Motor neuron (in vitro differentiated cells): ENCODE data around the gene KCNK10. TPM values are rescaled to one million over a fixed set of nuclear protein-coding genes. Genes with fewer than 3 reads are reported as not detected.

Experiments used
- ATAC-seq, 8 experiments: fragments of 200-7000 bp; cut with Tn5 transposase; replicated peaks in 6 of 8; 2 replicates each; pipeline ENCODE4 v1.8.0; 2021; ENCODE audit warnings: mild to moderate bottlenecking in 8 of 8, moderate library complexity in 8 of 8
- H3K27ac ChIP-seq, 2 donors: fragments of 250-450 bp; sonication (Bioruptor Pico); 2 replicates each; pipeline ENCODE4 v1.9.0; 2021; ENCODE audit warnings: antibody characterized with exemption in 2 of 2, mild to moderate bottlenecking in 2 of 2, moderate library complexity in 1 of 2
- H3K4me1 ChIP-seq, 2 donors: fragments of 250-450 bp; sonication (Bioruptor Pico); replicated peaks in 1 of 2; 2 replicates each; pipeline ENCODE4 v1.6.1; 2021; ENCODE audit warnings: antibody characterized with exemption in 2 of 2, mild to moderate bottlenecking in 2 of 2, moderate library complexity in 1 of 2
- H3K4me3 ChIP-seq, 5 donors: fragments of 250-450 bp; sonication (Bioruptor Pico); 2 replicates each; pipeline ENCODE4 v1.9.0; 2021; ENCODE audit warnings: antibody characterized with exemption in 5 of 5, mild to moderate bottlenecking in 5 of 5, moderate library complexity in 4 of 5
- WGBS, 10 experiments: fragments of 450-650 bp; shearing (Covaris generic); methylation state at CpG; one replicate each; pipeline ENCODE4 v1.0.0; 2022; 5-methylcytosine and 5-hydroxymethylcytosine counted together
- in situ Hi-C, 9 experiments: fragments of 400-800 bp; cut with MboI; loops; one replicate each; pipeline ENCODE4 v1.15.0; 2021; ENCODE audit warnings: low sequenced_read_pairs in 9 of 9, low pct_unique_long_range_greater_than_20kb in 2 of 9; ENCODE audit not compliant: unreplicated experiment in 9 of 9
- total RNA-seq, 8 experiments: library from RNA; unstranded; fragments of 300-600 nt; gene quantifications; 2 replicates each; pipeline versions ENCODE4 v1.2.3 to v1.2.4, GENCODE V29; 2022

The KCNK10 gene
- total RNA-seq, 8 experiments from 2014 or later, result 0.13 to 7.1 (median 5.1) TPM

DNA sequence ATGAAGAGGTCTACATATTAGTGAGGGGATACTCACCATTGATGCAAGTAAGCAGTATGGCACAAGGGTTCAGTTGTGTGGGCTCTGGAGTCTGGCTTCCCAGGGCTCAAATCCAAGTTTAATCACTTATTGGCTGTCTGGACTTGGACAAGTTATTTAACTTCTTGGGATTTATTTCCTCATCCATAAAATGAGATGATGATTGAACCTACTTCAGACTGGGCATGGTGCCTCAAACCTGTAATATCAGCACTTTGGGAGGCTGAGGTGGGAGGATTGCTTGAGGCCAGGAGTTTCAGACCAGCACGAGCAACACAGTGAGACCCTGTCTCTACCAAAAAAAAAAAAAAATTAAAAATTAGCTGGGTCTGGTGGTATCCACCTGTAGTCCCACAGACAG, 67.9 kb downstream of the KCNK10 start:
- ATAC-seq, result no peak
- H3K4me3 ChIP-seq, result no peak overlapping the region
- H3K4me1 ChIP-seq, result peaks cover 6 to 10% of the 10 kb centered on the region in 2 donors
- WGBS, 10 experiments, result 0 to 100% (median 17%) methylated on average over 1 of the region's 1 CpG; no CpG with 5 or more reads in 5 of the 10 experiments
- in situ Hi-C loops, result no loop called here
- H3K27ac ChIP-seq, result no peak overlapping the region

DNA sequence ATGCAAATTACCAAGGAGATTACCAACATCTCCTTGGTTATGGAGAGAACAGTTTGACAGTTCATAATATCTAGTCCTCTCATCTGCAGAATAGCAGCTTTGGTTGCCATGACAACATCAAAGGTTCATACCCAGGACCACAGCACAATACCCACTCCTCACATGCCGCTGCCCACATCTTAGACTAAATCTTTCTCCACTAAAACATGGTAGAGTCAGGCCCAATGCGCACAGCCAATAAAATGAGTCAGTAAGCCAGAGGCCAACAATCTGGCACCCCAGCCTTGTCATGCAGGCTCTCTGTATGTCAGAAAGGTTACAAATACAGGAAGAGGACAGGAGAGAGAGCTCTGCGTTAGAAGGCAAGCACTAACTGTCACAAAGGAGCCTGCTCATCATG, 70.6 kb downstream of the KCNK10 start:
- in situ Hi-C loops, result no loop called here
- 0 to 86% (median 57%) methylated on average over 1 to 2 of the region's 3 CpGs; no CpG with 5 or more reads in 5 of the 10 experiments for WGBS, 10 experiments
- Histone ChIP-seq H3K4me1 (peaks cover 6 to 10% of the 10 kb centered on the region in 2 donors), H3K27ac (no peak overlapping the region), H3K4me3 (no peak overlapping the region)
- peak in 5 of 8 experiments; percentile 70 to 92 (median 77) for ATAC-seq

DNA sequence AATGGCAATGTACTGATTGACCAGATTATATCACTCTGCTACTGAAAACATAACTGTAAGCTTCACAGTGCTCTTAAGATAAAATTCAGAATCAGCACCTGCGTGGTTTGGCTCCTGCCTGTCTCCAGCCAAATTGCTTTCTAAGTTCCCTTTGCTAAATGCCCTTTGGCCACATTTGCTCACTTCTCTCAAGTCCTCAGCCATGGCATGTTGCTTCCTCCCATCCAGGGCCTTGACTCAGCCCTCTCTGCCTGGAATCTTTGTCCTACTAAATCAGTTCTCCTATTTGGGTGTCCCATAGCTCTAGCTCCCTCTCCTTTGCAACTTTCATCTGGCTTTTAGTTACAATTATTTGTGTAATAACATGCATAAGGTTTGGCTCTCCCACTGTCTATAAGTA, 71.4 kb downstream of the KCNK10 start:
- in situ Hi-C loops, result no loop called here

DNA sequence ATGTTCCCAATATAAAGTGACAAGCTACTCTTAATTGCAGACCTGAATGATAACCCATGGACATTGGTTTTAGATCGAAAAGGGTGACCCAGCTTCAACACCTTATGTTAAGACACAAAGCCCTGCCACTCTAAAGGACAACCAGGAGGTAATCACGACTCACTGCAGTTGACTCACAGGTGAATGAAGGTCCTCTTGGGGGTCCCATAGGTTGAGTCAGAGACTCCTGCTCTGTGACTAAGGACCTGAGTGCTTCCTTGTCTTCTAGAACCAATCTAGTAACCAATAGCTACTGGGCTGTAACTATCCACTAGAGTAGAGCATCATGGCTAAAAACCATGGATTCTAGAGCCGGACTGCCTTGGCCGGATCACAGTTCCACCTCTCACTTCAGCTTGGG, 73.8 kb downstream of the KCNK10 start:
- in situ Hi-C loops, result no loop called here
- Histone ChIP-seq H3K27ac (no peak overlapping the region), H3K4me1 (peaks cover 23 to 36% of the 10 kb centered on the region in 2 donors), H3K4me3 (no peak overlapping the region)
- no peak for ATAC-seq
- 0 to 100% (median 67%) methylated on average over 1 to 3 of the region's 4 CpGs; no CpG with 5 or more reads in 2 of the 10 experiments for WGBS, 10 experiments

More for the DNA sequence above, 71.4 kb downstream of the KCNK10 start:
- no peak overlapping the region for H3K4me3 ChIP-seq
- 0 to 100% (median 81%) methylated on average over 1 of the region's 1 CpG; no CpG with 5 or more reads in 4 of the 10 experiments for WGBS, 10 experiments
- H3K4me1 ChIP-seq, result peaks cover 6 to 14% of the 10 kb centered on the region in 2 donors
- no peak for ATAC-seq
- H3K27ac ChIP-seq, result no peak overlapping the region

DNA sequence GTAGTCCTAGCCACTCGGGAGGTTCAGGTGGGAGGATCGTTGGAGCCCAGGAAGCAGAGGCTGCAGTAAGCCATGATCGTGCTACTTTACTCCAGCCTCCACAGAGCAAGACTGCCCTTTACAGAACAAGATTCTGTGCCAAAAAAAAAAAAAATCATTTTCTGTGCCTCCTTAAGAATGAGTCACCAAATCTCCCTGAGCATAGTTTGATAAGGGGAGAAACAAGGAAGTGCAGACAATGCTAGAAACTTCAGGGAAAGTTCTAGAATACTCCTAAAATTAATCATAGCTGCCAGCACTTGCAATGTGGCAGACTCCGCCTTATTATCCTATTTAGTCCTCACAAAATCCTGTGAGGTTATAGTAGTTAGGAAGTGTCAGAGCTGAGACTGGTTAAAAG, 74.5 kb downstream of the KCNK10 start:
- Histone ChIP-seq H3K4me3 (no peak overlapping the region), H3K27ac (no peak overlapping the region), H3K4me1 (peaks cover 23 to 36% of the 10 kb centered on the region in 2 donors)
- 20 to 100% (median 98%) methylated on average over 1 to 4 of the region's 4 CpGs; no CpG with 5 or more reads in 2 of the 10 experiments for WGBS, 10 experiments
- in situ Hi-C loops, result no loop called here
- ATAC-seq, result no peak

DNA sequence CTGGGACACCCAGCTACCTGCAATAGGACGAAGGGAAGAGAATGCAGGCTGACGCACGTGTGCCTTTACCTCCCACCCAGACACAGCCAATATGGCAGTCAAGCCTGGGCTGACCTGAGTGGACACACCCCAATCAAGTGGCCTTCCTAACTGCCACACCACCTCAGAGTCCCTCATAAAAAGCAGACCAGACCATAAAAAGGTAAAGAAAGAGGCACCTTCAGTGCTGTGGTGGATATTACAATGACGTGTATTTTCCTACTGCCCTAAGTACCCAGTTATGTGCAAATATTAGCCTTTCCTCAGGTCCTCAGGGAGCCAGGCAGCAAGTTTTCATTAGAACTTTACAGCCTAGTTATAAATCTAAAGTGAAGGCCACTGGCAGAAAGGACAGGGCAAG, 75.8 kb downstream of the KCNK10 start:
- ATAC-seq, result no peak
- 0 to 100% (median 83%) methylated on average over 1 to 3 of the region's 4 CpGs; no CpG with 5 or more reads in 5 of the 10 experiments for WGBS, 10 experiments
- no peak overlapping the region for H3K4me3 ChIP-seq
- no peak overlapping the region for H3K27ac ChIP-seq
- H3K4me1 ChIP-seq, result peaks cover 18 to 36% of the 10 kb centered on the region in 2 donors
- in situ Hi-C loops, result no loop called here

DNA sequence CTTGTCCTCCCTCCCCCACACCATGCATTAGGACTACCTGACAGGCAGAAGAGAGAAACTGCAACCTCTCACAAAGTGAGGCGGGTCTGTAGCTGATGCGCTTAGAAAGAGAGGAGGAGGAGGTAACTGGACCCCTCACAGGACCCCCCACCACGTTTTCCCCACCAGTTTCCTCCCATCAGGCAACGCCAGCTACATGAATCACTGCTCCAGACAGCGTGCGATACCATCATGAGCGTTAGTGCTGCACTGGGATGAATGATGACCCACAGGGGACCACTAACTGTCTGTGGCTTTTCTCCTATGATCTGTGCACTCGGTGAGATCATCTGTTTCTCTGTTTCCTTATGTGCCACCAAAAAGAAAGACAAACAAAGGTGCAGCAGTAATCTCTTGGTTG, 77.7 kb downstream of the KCNK10 start:
- 0 to 24% (median 7%) methylated on average over 1 to 7 of the region's 8 CpGs; no CpG with 5 or more reads in 3 of the 10 experiments for WGBS, 10 experiments
- H3K4me1 ChIP-seq, result peaks cover 17 to 35% of the 10 kb centered on the region in 2 donors
- peak in 5 of 8 experiments; percentile 98 to 99 (median 99) for ATAC-seq
- H3K27ac ChIP-seq, result peak overlapping the region; percentile 71 to 88
- in situ Hi-C loops, result no loop called here
- peak overlapping the region in 1 of 5 donors; percentile 8 for H3K4me3 ChIP-seq

DNA sequence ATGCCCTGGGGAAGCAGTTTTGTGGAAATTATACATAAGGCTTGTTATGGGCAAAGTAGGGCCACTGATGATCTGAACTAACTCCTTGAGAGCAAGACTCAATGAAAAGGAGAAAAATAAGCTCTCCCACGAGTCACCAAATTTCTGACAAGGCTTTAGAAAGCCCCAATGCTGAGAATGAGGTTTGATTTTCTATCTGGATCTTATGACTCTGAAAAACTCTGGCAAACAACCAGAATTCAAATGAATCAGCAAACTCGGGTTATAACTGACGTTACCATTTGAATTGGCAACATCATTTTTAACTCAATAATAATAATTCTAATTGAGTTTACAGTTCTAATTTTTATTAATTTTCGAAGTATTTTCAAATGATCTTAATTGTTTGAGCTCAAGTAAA, 79.1 kb downstream of the KCNK10 start:
- H3K27ac ChIP-seq, result no peak overlapping the region
- 0 to 100% (median 71%) methylated on average over 1 to 4 of the region's 4 CpGs; no CpG with 5 or more reads in 1 of the 10 experiments for WGBS, 10 experiments
- no peak overlapping the region for H3K4me3 ChIP-seq
- peaks cover 17 to 35% of the 10 kb centered on the region in 2 donors for H3K4me1 ChIP-seq
- in situ Hi-C loops, result no loop called here
- ATAC-seq, result no peak

DNA sequence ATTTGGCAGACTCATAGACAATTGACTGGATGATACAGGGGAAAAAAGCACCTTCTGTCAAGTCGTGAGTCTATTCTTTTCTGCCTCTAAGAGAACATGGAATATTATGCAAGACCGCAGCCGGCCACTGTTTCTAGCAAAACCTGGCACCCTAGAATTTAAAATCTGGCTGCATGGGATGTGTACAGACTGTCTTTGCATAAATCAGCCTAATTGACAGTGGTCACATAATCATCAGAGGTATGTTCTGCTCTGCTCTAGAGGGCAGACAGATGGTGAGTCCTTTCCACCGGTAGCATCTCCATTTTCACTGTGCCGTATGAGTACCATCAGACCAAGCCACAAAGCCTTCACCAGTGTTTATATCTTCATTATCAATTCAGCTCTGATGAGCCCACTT, 80.6 kb downstream of the KCNK10 start:
- Histone ChIP-seq H3K4me3 (no peak overlapping the region), H3K27ac (no peak overlapping the region), H3K4me1 (peaks cover 17 to 34% of the 10 kb centered on the region in 2 donors)
- ATAC-seq, result peak in 1 of 8 experiments; percentile 11
- 14 to 80% (median 67%) methylated on average over 1 to 5 of the region's 5 CpGs; no CpG with 5 or more reads in 2 of the 10 experiments for WGBS, 10 experiments
- in situ Hi-C loops, result no loop called here

DNA sequence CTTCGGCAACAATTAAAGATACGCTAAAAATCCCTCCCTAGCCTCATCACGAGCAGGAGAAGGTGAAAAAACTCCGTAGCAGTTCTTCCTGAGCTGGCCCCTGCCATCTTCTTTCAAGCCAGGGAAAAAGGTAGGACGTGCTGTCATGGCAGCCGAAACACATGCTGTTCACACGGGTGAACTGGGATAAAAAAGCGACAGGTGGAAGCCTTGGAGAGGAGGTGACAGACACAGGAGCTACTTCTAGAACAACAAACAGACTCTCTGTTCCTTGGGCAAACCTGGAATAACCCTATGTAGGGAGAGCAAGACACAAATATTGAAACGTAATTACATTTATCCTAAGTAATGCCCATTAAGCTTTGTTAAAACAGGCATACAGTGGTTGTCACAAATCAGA, 81.3 kb downstream of the KCNK10 start:
- in situ Hi-C loops, result no loop called here
- Histone ChIP-seq H3K27ac (no peak overlapping the region), H3K4me1 (peaks cover 17 to 31% of the 10 kb centered on the region in 2 donors), H3K4me3 (no peak overlapping the region)
- ATAC-seq, result no peak
- WGBS, 10 experiments, result 12 to 97% (median 78%) methylated on average over 1 to 9 of the region's 9 CpGs; no CpG with 5 or more reads in 2 of the 10 experiments

DNA sequence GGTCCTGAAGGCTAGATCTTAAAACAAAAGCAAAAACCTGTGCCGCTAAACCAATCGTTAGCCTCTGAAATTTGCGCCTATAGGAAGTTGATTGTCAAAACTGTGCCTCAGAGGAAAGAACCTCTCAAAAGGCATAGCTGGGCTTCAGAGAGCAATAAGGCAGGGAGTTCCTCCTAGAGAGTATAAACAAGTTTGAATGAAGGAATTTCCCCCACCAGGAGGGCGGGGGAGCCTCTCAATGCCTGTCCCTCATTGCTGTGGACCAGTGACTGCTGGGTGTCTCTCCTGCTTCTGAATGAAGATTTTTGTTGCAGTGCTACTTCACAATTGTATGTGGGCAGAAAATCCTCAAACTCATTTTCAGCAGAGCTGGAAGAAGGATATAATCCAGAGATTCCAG, 88.6 kb downstream of the KCNK10 start:
- ATAC-seq, result no peak
- Histone ChIP-seq H3K4me3 (no peak overlapping the region), H3K4me1 (peaks cover 17 to 21% of the 10 kb centered on the region in 2 donors), H3K27ac (no peak overlapping the region)
- WGBS, 10 experiments, result 56 to 100% (median 94%) methylated on average over 1 to 4 of the region's 4 CpGs; no CpG with 5 or more reads in 2 of the 10 experiments
- in situ Hi-C loops, result no loop called here

DNA sequence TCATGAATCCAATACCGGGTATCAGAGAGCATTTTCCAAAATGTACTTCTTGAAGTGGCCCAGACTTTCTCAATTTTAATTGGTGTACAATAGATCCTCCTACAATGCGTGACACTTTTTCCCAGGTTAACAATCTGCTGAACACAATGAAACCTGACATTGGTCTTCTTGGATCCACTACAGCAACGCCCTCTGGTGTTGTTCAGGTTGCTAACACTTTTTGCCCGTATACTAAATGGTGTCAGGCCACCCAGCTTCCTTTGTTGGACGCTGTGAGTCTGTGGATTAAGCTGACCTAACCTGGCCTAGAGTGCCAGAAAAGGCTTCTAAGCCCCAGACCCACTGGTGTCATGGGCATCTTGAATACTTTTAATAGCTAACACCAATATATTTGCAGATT, 89.2 kb downstream of the KCNK10 start:
- in situ Hi-C loops, result no loop called here
- Histone ChIP-seq H3K4me3 (no peak overlapping the region), H3K27ac (no peak overlapping the region), H3K4me1 (peaks cover 17 to 26% of the 10 kb centered on the region in 2 donors)
- ATAC-seq, result peak in 2 of 8 experiments; percentile 25 to 44
- WGBS, 10 experiments, result 41 to 83% (median 60%) methylated on average over 1 to 5 of the region's 5 CpGs; no CpG with 5 or more reads in 1 of the 10 experiments

DNA sequence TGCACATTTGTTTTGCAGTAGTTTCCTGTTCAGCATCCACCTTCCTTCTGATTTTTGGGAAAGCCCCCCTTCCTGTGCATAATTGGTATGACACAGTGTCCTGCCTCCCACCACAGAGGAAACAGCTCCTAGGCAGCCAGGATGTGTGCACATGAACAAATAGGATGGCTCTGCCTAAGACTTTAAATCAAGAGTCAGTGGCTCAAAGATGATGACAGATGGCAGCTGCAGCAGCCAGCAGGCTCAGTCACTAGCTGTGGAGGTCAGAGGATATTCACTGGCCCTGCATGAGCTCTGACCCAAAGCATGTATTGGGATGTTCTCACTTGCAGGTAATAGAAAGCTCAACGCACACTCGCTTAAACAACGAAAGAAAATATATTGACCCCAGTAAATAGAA, 90.3 kb downstream of the KCNK10 start:
- Histone ChIP-seq H3K4me1 (peaks cover 17 to 27% of the 10 kb centered on the region in 2 donors), H3K4me3 (no peak overlapping the region), H3K27ac (no peak overlapping the region)
- in situ Hi-C loops, result no loop called here
- WGBS, 10 experiments, result 17 to 100% (median 53%) methylated on average over 1 to 3 of the region's 3 CpGs; no CpG with 5 or more reads in 4 of the 10 experiments
- ATAC-seq, result peak in 5 of 8 experiments; percentile 78 to 99 (median 98)

DNA sequence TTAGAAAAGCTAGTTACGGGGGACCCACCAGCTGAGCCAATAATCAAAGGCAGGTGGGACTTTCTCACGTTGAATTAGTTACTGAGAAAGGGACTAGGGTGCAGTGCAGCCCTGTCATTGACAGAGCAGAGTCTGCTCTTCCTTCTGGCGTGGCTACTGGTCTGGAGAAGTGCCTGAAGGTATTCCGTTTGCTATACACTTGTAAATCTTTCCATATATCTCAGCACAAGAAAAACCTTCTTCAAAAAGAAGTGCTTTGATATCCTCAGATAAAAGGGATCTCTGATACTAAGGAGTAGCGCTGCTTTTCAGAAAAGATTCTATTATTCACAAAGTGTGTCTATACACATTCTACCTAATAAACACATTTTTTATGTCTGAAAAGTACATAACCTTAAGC, 91.5 kb downstream of the KCNK10 start:
- H3K4me3 ChIP-seq, result no peak overlapping the region
- no peak overlapping the region for H3K27ac ChIP-seq
- peaks cover 17 to 27% of the 10 kb centered on the region in 2 donors for H3K4me1 ChIP-seq
- peak in 2 of 8 experiments; percentile 19 to 75 for ATAC-seq
- 0 to 80% (median 42%) methylated on average over 1 to 5 of the region's 5 CpGs; no CpG with 5 or more reads in 4 of the 10 experiments for WGBS, 10 experiments
- in situ Hi-C loops, result no loop called here
